Measurements from ENCODE around the gene PARD3B.

PARD3B gene

GRCh38 chr2:205590759-205591158 lies 1045.5 kb downstream of the PARD3B start:
- DNase-seq (ENCODE audit: low spot score in 2 of 2) = no peak
- no peaks in the 10 kb centered on the region for H3K4me1 ChIP-seq
- no peaks in the 10 kb centered on the region for H3K9me3 ChIP-seq
- in situ Hi-C loops (cut with MboI; ENCODE audit: low sequenced_read_pairs) = no loop called here
- no peak overlapping the region for H3K4me3 ChIP-seq
- H3K27me3 ChIP-seq (ENCODE audit: low read depth) = no peaks in the 10 kb centered on the region
- H3K36me3 ChIP-seq (replicated peaks) = no peaks in the 10 kb centered on the region

DNA sequence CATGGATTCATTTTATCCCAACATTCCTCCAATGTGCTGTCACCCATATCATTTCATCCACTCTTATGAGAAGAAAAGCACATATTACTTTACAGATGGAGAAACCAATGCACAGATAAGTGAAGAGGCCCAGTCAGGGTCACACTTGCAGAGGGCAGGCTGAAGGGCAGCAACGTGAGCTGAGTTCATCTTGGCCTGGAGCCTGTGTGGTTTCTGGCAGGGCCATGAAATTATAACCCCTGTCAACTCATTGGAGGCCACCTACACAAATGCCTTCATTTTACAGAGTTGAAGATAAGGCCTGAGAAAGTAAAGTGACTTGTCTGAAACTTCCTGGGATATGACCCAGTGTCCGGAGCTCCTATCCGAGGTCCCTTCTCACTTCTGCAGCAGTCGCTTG lies 1048.6 kb downstream of the PARD3B start:
- DNase-seq (ENCODE audit: low spot score in 2 of 2) = no peak
- in situ Hi-C loops (cut with MboI; ENCODE audit: low sequenced_read_pairs) = no loop called here
- Histone ChIP-seq H3K27me3 (ENCODE audit: low read depth) (peaks cover 7% of the 10 kb centered on the region; the same call in 1 of the 2 replicates), H3K4me3 (no peak overlapping the region), H3K36me3 (replicated peaks) (no peaks in the 10 kb centered on the region), H3K9me3 (no peaks in the 10 kb centered on the region), H3K4me1 (no peaks in the 10 kb centered on the region)

- Histone ChIP-seq H3K4me1 (no peaks in the 10 kb centered on the region), H3K36me3 (replicated peaks) (no peaks in the 10 kb centered on the region), H3K9me3 (no peaks in the 10 kb centered on the region), H3K27me3 (ENCODE audit: low read depth) (peaks cover 15% of the 10 kb centered on the region), H3K4me3 (no peak overlapping the region)
- no peak for DNase-seq (ENCODE audit: low spot score in 2 of 2)
- in situ Hi-C loops (cut with MboI; ENCODE audit: low sequenced_read_pairs) = no loop called here
These were observed 1051.3 kb downstream of the PARD3B start for GRCh38 chr2:205596581-205596980.

GRCh38 chr2:205605638-205606304 lies 1060.5 kb downstream of the PARD3B start:
- no peaks in the 10 kb centered on the region for H3K9me3 ChIP-seq
- in situ Hi-C loops (cut with MboI; ENCODE audit: low sequenced_read_pairs) = no loop called here
- H3K27me3 ChIP-seq (ENCODE audit: low read depth) = peaks cover 15% of the 10 kb centered on the region
- H3K4me1 ChIP-seq = no peaks in the 10 kb centered on the region
- H3K4me3 ChIP-seq = no peak overlapping the region
- DNase-seq (ENCODE audit: low spot score in 2 of 2) = no peak
- no peaks in the 10 kb centered on the region for H3K36me3 ChIP-seq (replicated peaks)

DNA sequence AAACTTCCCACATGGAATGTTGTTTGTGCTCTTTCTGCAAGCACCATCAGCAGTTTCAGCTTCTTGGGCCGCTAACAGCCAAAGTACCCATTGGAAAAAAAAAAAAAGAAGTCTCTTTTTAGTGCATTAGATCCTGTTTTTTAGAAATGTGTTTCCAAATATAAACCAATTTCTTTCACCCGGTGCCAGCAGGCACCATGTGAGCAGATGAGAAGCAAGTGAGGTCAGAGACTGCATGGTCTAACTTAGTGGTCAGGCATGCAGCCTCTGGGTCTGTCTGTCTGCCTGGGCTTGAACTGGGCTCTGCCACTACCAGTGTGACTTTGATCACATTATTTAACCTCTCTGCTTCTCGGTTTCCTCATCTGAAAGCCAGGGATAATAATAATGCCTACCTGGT lies 1061.9 kb downstream of the PARD3B start:
- in situ Hi-C loops (cut with MboI; ENCODE audit: low sequenced_read_pairs) = no loop called here
- Histone ChIP-seq H3K27me3 (ENCODE audit: low read depth) (peaks cover 15% of the 10 kb centered on the region), H3K36me3 (replicated peaks) (no peaks in the 10 kb centered on the region), H3K4me1 (no peaks in the 10 kb centered on the region), H3K4me3 (no peak overlapping the region), H3K9me3 (no peaks in the 10 kb centered on the region)
- no peak for DNase-seq (ENCODE audit: low spot score in 2 of 2)

- Histone ChIP-seq H3K4me3 (no peak overlapping the region), H3K36me3 (replicated peaks) (no peaks in the 10 kb centered on the region), H3K27me3 (ENCODE audit: low read depth) (peaks cover 15% of the 10 kb centered on the region), H3K9me3 (no peaks in the 10 kb centered on the region), H3K4me1 (no peaks in the 10 kb centered on the region)
- no peak for DNase-seq (ENCODE audit: low spot score in 2 of 2)
- in situ Hi-C loops (cut with MboI; ENCODE audit: low sequenced_read_pairs) = no loop called here
These were observed 1063.8 kb downstream of the PARD3B start for GRCh38 chr2:205609113-205609512.

- Histone ChIP-seq H3K4me1 (no peaks in the 10 kb centered on the region), H3K27me3 (ENCODE audit: low read depth) (peaks cover 15% of the 10 kb centered on the region), H3K4me3 (no peak overlapping the region), H3K36me3 (replicated peaks) (no peaks in the 10 kb centered on the region), H3K9me3 (no peaks in the 10 kb centered on the region)
- in situ Hi-C loops (cut with MboI; ENCODE audit: low sequenced_read_pairs) = no loop called here
- no peak for DNase-seq (ENCODE audit: low spot score in 2 of 2)
These were observed 1065.2 kb downstream of the PARD3B start for GRCh38 chr2:205610437-205610836.

GRCh38 chr2:205612636-205613035 lies 1067.4 kb downstream of the PARD3B start:
- H3K4me3 ChIP-seq = no peak overlapping the region
- peaks cover 4% of the 10 kb centered on the region for H3K4me1 ChIP-seq
- no peaks in the 10 kb centered on the region for H3K36me3 ChIP-seq (replicated peaks)
- in situ Hi-C loops (cut with MboI; ENCODE audit: low sequenced_read_pairs) = no loop called here
- no peaks in the 10 kb centered on the region for H3K9me3 ChIP-seq
- no peak for DNase-seq (ENCODE audit: low spot score in 2 of 2)
- peaks cover 15% of the 10 kb centered on the region for H3K27me3 ChIP-seq (ENCODE audit: low read depth)

GRCh38 chr2:205613970-205614559 lies 1068.8 kb downstream of the PARD3B start:
- Histone ChIP-seq H3K36me3 (replicated peaks) (no peaks in the 10 kb centered on the region), H3K4me1 (peaks cover 13% of the 10 kb centered on the region), H3K9me3 (no peaks in the 10 kb centered on the region), H3K4me3 (no peak overlapping the region), H3K27me3 (ENCODE audit: low read depth) (peaks cover 8% of the 10 kb centered on the region)
- in situ Hi-C loops (cut with MboI; ENCODE audit: low sequenced_read_pairs) = no loop called here
- no peak for DNase-seq (ENCODE audit: low spot score in 2 of 2)

- Histone ChIP-seq H3K4me3 (no peak overlapping the region), H3K36me3 (replicated peaks) (no peaks in the 10 kb centered on the region), H3K27me3 (ENCODE audit: low read depth) (no peaks in the 10 kb centered on the region; the same call in 1 of the 2 replicates), H3K9me3 (no peaks in the 10 kb centered on the region), H3K4me1 (peaks cover 13% of the 10 kb centered on the region)
- in situ Hi-C loops (cut with MboI; ENCODE audit: low sequenced_read_pairs) = no loop called here
- DNase-seq (ENCODE audit: low spot score in 2 of 2) = no peak
These were observed 1069.7 kb downstream of the PARD3B start for GRCh38 chr2:205614965-205615364.

DNA sequence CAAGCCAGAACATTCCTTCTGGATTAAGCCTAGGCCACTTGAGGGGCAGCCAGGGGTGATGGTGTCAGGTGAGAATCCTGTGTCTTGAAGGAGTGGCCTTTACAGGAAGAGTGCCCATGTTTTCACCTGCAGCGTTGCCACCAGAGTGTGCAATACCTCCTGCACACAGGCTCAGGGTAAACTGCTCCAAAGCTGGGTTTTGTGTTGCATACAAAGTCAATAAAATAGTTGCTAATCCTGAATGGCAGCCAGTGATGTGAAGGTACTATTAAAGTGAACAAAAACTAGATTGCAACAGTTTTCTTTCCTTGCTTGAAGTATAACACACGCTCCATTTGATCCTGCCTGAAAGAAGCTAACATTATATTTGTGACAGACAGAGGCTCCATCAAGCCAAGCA lies 1072.6 kb downstream of the PARD3B start:
- Histone ChIP-seq H3K9me3 (no peaks in the 10 kb centered on the region), H3K4me1 (peaks cover 13% of the 10 kb centered on the region), H3K36me3 (replicated peaks) (no peaks in the 10 kb centered on the region), H3K27me3 (ENCODE audit: low read depth) (no peaks in the 10 kb centered on the region), H3K4me3 (no peak overlapping the region)
- in situ Hi-C loops (cut with MboI; ENCODE audit: low sequenced_read_pairs) = no loop called here
- DNase-seq (ENCODE audit: low spot score in 2 of 2) = peak; percentile 44 to 71

GRCh38 chr2:205619600-205619999 lies 1074.3 kb downstream of the PARD3B start:
- in situ Hi-C loops (cut with MboI; ENCODE audit: low sequenced_read_pairs) = no loop called here
- no peak for DNase-seq (ENCODE audit: low spot score in 2 of 2)
- Histone ChIP-seq H3K9me3 (no peaks in the 10 kb centered on the region), H3K27me3 (ENCODE audit: low read depth) (no peaks in the 10 kb centered on the region), H3K36me3 (replicated peaks) (no peaks in the 10 kb centered on the region), H3K4me1 (peaks cover 13% of the 10 kb centered on the region), H3K4me3 (no peak overlapping the region)

GRCh38 chr2:205627085-205627484 lies 1081.8 kb downstream of the PARD3B start:
- Histone ChIP-seq H3K36me3 (replicated peaks) (no peaks in the 10 kb centered on the region), H3K4me1 (no peaks in the 10 kb centered on the region), H3K9me3 (no peaks in the 10 kb centered on the region), H3K4me3 (no peak overlapping the region), H3K27me3 (ENCODE audit: low read depth) (no peaks in the 10 kb centered on the region)
- no peak for DNase-seq (ENCODE audit: low spot score in 2 of 2)
- in situ Hi-C loops (cut with MboI; ENCODE audit: low sequenced_read_pairs) = no loop called here

GRCh38 chr2:205628422-205628821 lies 1083.1 kb downstream of the PARD3B start:
- H3K27me3 ChIP-seq (ENCODE audit: low read depth) = no peaks in the 10 kb centered on the region
- DNase-seq (ENCODE audit: low spot score in 2 of 2) = peak in 1 of 2 experiments; percentile 2
- no peaks in the 10 kb centered on the region for H3K9me3 ChIP-seq
- no peak overlapping the region for H3K4me3 ChIP-seq
- in situ Hi-C loops (cut with MboI; ENCODE audit: low sequenced_read_pairs) = no loop called here
- H3K4me1 ChIP-seq = no peaks in the 10 kb centered on the region
- H3K36me3 ChIP-seq (replicated peaks) = no peaks in the 10 kb centered on the region

Measured in HAP-1 (cell line).